IMR-90 (cell line): ENCODE data around the gene SLC4A11. TPM values are rescaled to one million over a fixed set of nuclear protein-coding genes. Genes with fewer than 3 reads are reported as not detected.

ENCODE experiments used
- ATAC-seq: fragments of 200-7000 bp; cut with Tn5 transposase; 2 replicates; pipeline ENCODE4 v1.9.1; 2020; ENCODE audit warnings: low read depth, mild to moderate bottlenecking, moderate library complexity
- BruUV-seq: library from RNA; stranded (reverse); fragments of 400-500 nt; replicated peaks from 2 replicates; lab custom pipeline; 2021; lab: Mats Ljungman, UMichigan
- CTCF ChIA-PET: fragments of 300-600 bp; formaldehyde crosslinking; extraction: SDS; loops from one replicate; lab custom pipeline; 2021; ENCODE audit warnings: antibody characterized with exemption; lab: Yijun Ruan, JAX
- POLR2A ChIA-PET: fragments of 300-600 bp; sonication (Branson Sonifier 250); formaldehyde crosslinking; loops from one replicate; lab custom pipeline; 2022; ENCODE audit warnings: antibody characterized with exemption; ENCODE audit not compliant: unreplicated experiment; lab: Charles Lee
- DNase-seq: peaks from one replicate; pipeline ENCODE4 v3.0.0; 2013
- H2AFZ ChIP-seq: replicated peaks from 2 replicates; pipeline ENCODE3; 2013; ENCODE audit warnings: low read length, mild to moderate bottlenecking; ENCODE audit not compliant: poor library complexity
- H2AK5ac ChIP-seq: 2 replicates; pipeline ENCODE4 v1.6.1; 2013; ENCODE audit warnings: low read depth, low read length, inconsistent platforms
- H2AK9ac ChIP-seq: replicated peaks from 2 replicates; pipeline ENCODE3; 2013; ENCODE audit warnings: mild to moderate bottlenecking, low read depth, low read length, moderate library complexity; ENCODE audit not compliant: poor library complexity
- H2BK120ac ChIP-seq: 2 replicates; pipeline ENCODE4 v1.6.1; 2013; ENCODE audit warnings: low read depth, low read length, inconsistent platforms
- H2BK15ac ChIP-seq: 3 replicates; pipeline ENCODE4 v1.6.1; 2013; ENCODE audit warnings: low read depth, low read length, inconsistent platforms
- H2BK20ac ChIP-seq: 2 replicates; pipeline ENCODE4 v1.6.1; 2013; ENCODE audit warnings: low read depth, mild to moderate bottlenecking, inconsistent platforms, low read length, moderate library complexity
- H2BK5ac ChIP-seq: 2 replicates; pipeline ENCODE4 v1.6.1; 2013; ENCODE audit warnings: mild to moderate bottlenecking, low read depth, low read length, inconsistent platforms; ENCODE audit not compliant: poor library complexity, severe bottlenecking
- H3K14ac ChIP-seq: replicated peaks from 2 replicates; pipeline ENCODE4 v1.6.1; 2013; ENCODE audit warnings: low read depth, low read length, inconsistent platforms
- H3K18ac ChIP-seq: 2 replicates; pipeline ENCODE4 v1.6.1; 2013; ENCODE audit warnings: low read depth, low read length, control low read depth
- H3K23ac ChIP-seq: 2 replicates; pipeline ENCODE4 v1.6.1; 2013; ENCODE audit warnings: low read depth, low read length, inconsistent platforms
- H3K27ac ChIP-seq: 2 replicates; pipeline ENCODE4 v1.5.1; 2013; ENCODE audit warnings: mild to moderate bottlenecking, control low read depth, low read length; ENCODE audit not compliant: insufficient read depth
- H3K27me3 ChIP-seq: 2 replicates; pipeline ENCODE4 v1.6.1; 2013; ENCODE audit warnings: low read length; ENCODE audit not compliant: control insufficient read depth, insufficient read depth
- H3K36me3 ChIP-seq: 2 replicates; pipeline ENCODE4 v1.6.1; 2013; ENCODE audit warnings: low read length, mixed read lengths; ENCODE audit not compliant: control insufficient read depth, insufficient read depth
- H3K4ac ChIP-seq: 2 replicates; pipeline ENCODE4 v1.6.1; 2013; ENCODE audit warnings: low read depth, low read length, inconsistent platforms
- H3K4me1 ChIP-seq: 2 replicates; pipeline ENCODE4 v1.6.1; 2013; ENCODE audit warnings: low read length, mixed read lengths; ENCODE audit not compliant: control insufficient read depth, insufficient read depth
- H3K4me2 ChIP-seq: 2 replicates; pipeline ENCODE4 v1.6.1; 2013; ENCODE audit warnings: low read depth, mild to moderate bottlenecking, control low read depth, low read length, moderate library complexity
- H3K4me3 ChIP-seq: 2 replicates; pipeline ENCODE4 v1.5.1; 2013; ENCODE audit warnings: low read depth, mild to moderate bottlenecking, control low read depth, low read length, moderate library complexity; ENCODE audit not compliant: insufficient read depth
- H3K56ac ChIP-seq: 2 replicates; pipeline ENCODE4 v1.6.1; 2013; ENCODE audit warnings: low read length, inconsistent platforms; ENCODE audit not compliant: insufficient read depth; ENCODE audit errors: extremely low read depth
- H3K79me1 ChIP-seq, 2 experiments: 2 replicates each; pipeline ENCODE4 v1.6.1; 2013; ENCODE audit warnings: low read length in 2 of 2, inconsistent platforms in 1 of 2, low read depth in 1 of 2
- H3K9ac ChIP-seq: 2 replicates; pipeline ENCODE4 v1.6.1; 2013; ENCODE audit warnings: low read depth, low read length, control low read depth
- H3K9me1 ChIP-seq: 2 replicates; pipeline ENCODE4 v1.6.1; 2013; ENCODE audit warnings: low read length, inconsistent platforms; ENCODE audit not compliant: insufficient read depth
- H3K9me3 ChIP-seq: 2 replicates; pipeline ENCODE4 v1.6.1; 2013; ENCODE audit warnings: low read length; ENCODE audit not compliant: control insufficient read depth, insufficient read depth
- H4K20me1 ChIP-seq: 2 replicates; pipeline ENCODE4 v1.6.1; 2013; ENCODE audit warnings: low read length, inconsistent platforms; ENCODE audit not compliant: insufficient read depth
- H4K5ac ChIP-seq: 2 replicates; pipeline ENCODE4 v1.6.1; 2013; ENCODE audit warnings: mild to moderate bottlenecking, low read depth, low read length, control low read depth
- H4K8ac ChIP-seq, 2 experiments: 2 replicates each; pipeline ENCODE4 v1.6.1; 2013; ENCODE audit warnings: low read depth in 2 of 2, low read length in 2 of 2, control low read depth in 1 of 2, inconsistent platforms in 1 of 2
- H4K91ac ChIP-seq: 2 replicates; pipeline ENCODE4 v1.6.1; 2013; ENCODE audit warnings: low read depth, low read length, inconsistent platforms; ENCODE audit not compliant: insufficient read depth
- BHLHE40 ChIP-seq: fragments of 150-350 bp; IDR thresholded peaks from 2 replicates; pipeline ENCODE4 v1.6.1; 2016; ENCODE audit warnings: mild to moderate bottlenecking, low read depth, low read length
- CEBPB ChIP-seq: IDR thresholded peaks from 2 replicates; pipeline ENCODE4 v1.6.1; 2012; ENCODE audit warnings: low read depth, low read length, improper control_type of control experiment
- CHD1 ChIP-seq: IDR thresholded peaks from 2 replicates; pipeline ENCODE4 v1.6.1; 2012; ENCODE audit warnings: low read depth, low read length, improper control_type of control experiment
- CTCF ChIP-seq: conservative IDR thresholded peaks from 2 replicates; pipeline ENCODE4 v1.5.1; 2012; ENCODE audit warnings: mild to moderate bottlenecking, low read depth, low read length, improper control_type of control experiment
- FOS ChIP-seq: fragments of 150-350 bp; IDR thresholded peaks from 2 replicates; pipeline ENCODE4 v1.6.1; 2016; ENCODE audit warnings: low read depth, low read length
- MAFK ChIP-seq: IDR thresholded peaks from 2 replicates; pipeline ENCODE4 v1.6.1; 2012; ENCODE audit warnings: low read depth, low read length, improper control_type of control experiment
- MAZ ChIP-seq: IDR thresholded peaks from 2 replicates; pipeline ENCODE4 v1.6.1; 2012; ENCODE audit warnings: low read depth, mild to moderate bottlenecking, low read length, improper control_type of control experiment, moderate library complexity, borderline replicate concordance
- MXI1 ChIP-seq: IDR thresholded peaks from 2 replicates; pipeline ENCODE4 v1.6.1; 2012; ENCODE audit warnings: low read depth, mild to moderate bottlenecking, low read length, moderate library complexity, borderline replicate concordance
- NFE2L2 ChIP-seq: fragments of 150-350 bp; IDR thresholded peaks from 2 replicates; pipeline ENCODE4 v1.6.1; 2016; ENCODE audit warnings: low read depth, mild to moderate bottlenecking, low read length
- POLR2A ChIP-seq: IDR thresholded peaks from 2 replicates; pipeline ENCODE4 v1.6.1; 2012; ENCODE audit warnings: mild to moderate bottlenecking, low read depth, low read length
- RAD21 ChIP-seq: IDR thresholded peaks from 2 replicates; pipeline ENCODE4 v1.6.1; 2012; ENCODE audit warnings: low read length, improper control_type of control experiment
- RCOR1 ChIP-seq: IDR thresholded peaks from 2 replicates; pipeline ENCODE4 v1.6.1; 2012; ENCODE audit warnings: mild to moderate bottlenecking, low read length, improper control_type of control experiment; ENCODE audit not compliant: insufficient replicate concordance
- USF2 ChIP-seq: fragments of 150-350 bp; IDR thresholded peaks from 2 replicates; pipeline ENCODE4 v1.6.1; 2017; ENCODE audit warnings: mild to moderate bottlenecking, antibody characterized with exemption, low read length, low read depth
- WGBS, 2 experiments: methylation state at CpG; one replicate each; pipeline versions ENCODE4 v1.1.5 to v1.1.7; 2013; ENCODE audit warnings: missing lambda C conversion rate in 2 of 2; ENCODE audit not compliant: insufficient read length in 1 of 2; ENCODE audit errors: extremely low coverage in 2 of 2; 5-methylcytosine and 5-hydroxymethylcytosine counted together
- dilution Hi-C: fragments of 300-500 bp; cut with HindIII; formaldehyde crosslinking; loops from one replicate; pipeline ENCODE4 v1.14.3; 2018; ENCODE audit warnings: low sequenced_read_pairs; ENCODE audit not compliant: unreplicated experiment
- in situ Hi-C: fragments of 300-500 bp; cut with MboI; formaldehyde crosslinking; loops from 3 replicates; pipeline ENCODE4 v1.14.3; 2019; ENCODE audit warnings: low sequenced_read_pairs, inconsistent platforms, mixed read lengths
- intact Hi-C: fragments of 100-400 bp; cut with micrococcal nuclease; formaldehyde crosslinking; loops from 2 replicates; pipeline ENCODE4 v1.10.0; 2022
- polyA plus RNA-seq, 3 experiments: library from polyadenylated mRNA; depleted of rRNA; stranded (reverse); fragments of >200 nt; gene quantifications; 2 replicates each; pipeline ENCODE4 v1.2.3, GENCODE V29; 2012; ENCODE audit warnings: low replicate concordance in 1 of 3
- total RNA-seq: library from RNA; depleted of rRNA; stranded (reverse); fragments of >200 nt; gene quantifications from 2 replicates; pipeline ENCODE4 v1.2.3, GENCODE V29; 2012

Gene SLC4A11
- total and polyA plus RNA-seq, 2 of the 4 experiments (the other 2 are of a cell fraction): 0.36 to 0.79 TPM

GRCh38 chr20:3243718-3244358 is 4.8 kb upstream of the SLC4A11 start:
- Histone ChIP-seq H4K20me1 (no peaks in the 10 kb centered on the region), H3K9me1 (no peaks in the 10 kb centered on the region), H2BK120ac (no peak overlapping the region), H3K79me1 (no peaks in the 10 kb centered on the region), H4K91ac (no peak overlapping the region), H3K56ac (no peak overlapping the region), H2BK5ac (no peak overlapping the region), H3K14ac (no peak overlapping the region), H3K4ac (no peak overlapping the region), H2AK5ac (no peak overlapping the region), H2BK20ac (no peak overlapping the region), H2AFZ (no peak overlapping the region), H2AK9ac (no peak overlapping the region), H3K4me3 (no peak overlapping the region), H3K9me3 (no peaks in the 10 kb centered on the region), H3K4me2 (no peak overlapping the region), H3K36me3 (no peaks in the 10 kb centered on the region), H3K9ac (no peak overlapping the region), H4K5ac (no peak overlapping the region), H2BK15ac (no peak overlapping the region), H3K23ac (no peak overlapping the region), H3K27ac (no peak overlapping the region), H3K18ac (no peak overlapping the region), H3K27me3 (peaks cover 11% of the 10 kb centered on the region; the same call in 1 of the 2 replicates), H3K4me1 (no peaks in the 10 kb centered on the region; the same call in 1 of the 2 replicates), H4K8ac (no peak overlapping the region)
- DNase-seq (no peak), ATAC-seq (no peak)
- intact Hi-C loops: no loop called here
- POLR2A ChIA-PET: no interaction called here
- dilution Hi-C loops: no loop called here
- no TSS peak for BruUV-seq
- in situ Hi-C loops: no loop called here
- 76% methylated on average over 5 of the region's 11 CpGs; no CpG with 5 or more reads in 1 of the 2 experiments for WGBS, 2 experiments
- TF ChIP-seq POLR2A (no peak), NFE2L2 (no peak), BHLHE40 (no peak), MAZ (no peak), CTCF (no peak), RCOR1 (no peak), CEBPB (no peak), FOS (no peak), MAFK (no peak), USF2 (no peak), CHD1 (no peak), RAD21 (no peak), MXI1 (no peak)
- CTCF ChIA-PET: no interaction called here
